NCI-H2227 treated with DMSO at 0.1 percent for 48 hours (cell line): Measurements from ENCODE around the gene LAMC1.

Experiments used
- DNase-seq: peaks from one replicate; lab custom pipeline; 2025; lab: John Stamatoyannopoulos, UW

Gene LAMC1

DNA sequence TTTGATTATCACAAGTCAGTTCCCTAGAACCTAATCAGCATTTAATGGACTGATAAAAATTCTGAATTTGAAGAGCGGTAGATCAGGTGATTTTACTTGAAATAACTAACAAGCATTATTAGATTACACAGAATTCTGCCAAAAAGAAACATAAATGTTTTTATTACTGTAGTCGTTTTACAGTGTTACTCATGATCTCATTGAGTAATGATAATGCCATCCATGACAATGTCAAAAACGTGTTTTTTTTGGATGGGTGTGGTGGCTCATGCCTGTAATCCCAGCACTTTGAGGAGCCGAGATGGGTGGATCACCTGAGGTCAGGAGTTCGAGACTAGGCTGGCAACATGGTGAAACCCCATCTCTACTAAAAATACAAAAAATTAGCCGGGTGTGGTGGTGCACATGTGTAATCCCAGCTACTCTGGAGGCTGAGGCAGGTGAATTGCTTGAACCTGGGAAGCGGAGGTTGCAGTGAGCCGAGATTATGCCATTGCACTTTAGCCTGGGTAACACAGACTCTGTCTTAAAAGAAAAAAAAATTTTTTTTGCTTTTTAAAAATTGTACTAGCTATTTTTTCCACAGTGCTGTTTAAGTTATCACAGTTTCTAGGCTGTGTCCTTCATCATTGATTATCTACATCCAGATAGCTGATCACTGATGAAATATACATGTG lies 56.6 kb downstream of the LAMC1 start:
- DNase-seq: no peak

- DNase-seq: no peak
These were observed 57.2 kb downstream of the LAMC1 start for GRCh38 chr1:183080406-183080805.

- DNase-seq: no peak
These were observed 58.3 kb downstream of the LAMC1 start for GRCh38 chr1:183081402-183082120.

DNA sequence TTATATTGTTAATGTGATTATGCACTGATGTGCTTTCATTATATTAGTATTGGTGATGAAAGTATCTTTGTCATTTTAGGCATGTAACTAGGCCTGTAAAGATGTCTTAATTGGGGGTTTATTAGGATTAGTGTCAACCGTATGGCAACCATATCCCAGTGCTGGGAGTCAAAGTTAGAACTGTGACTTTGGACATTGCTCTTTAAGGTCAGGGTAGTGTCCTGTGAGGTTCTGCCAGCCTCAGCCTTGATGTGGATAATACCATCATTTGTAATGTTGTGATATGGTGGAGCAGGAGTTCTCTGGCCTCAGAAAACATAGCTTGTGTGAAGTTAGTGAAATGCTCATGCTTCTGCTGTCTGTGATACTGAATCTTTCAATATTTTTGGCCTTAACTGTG lies 59.4 kb downstream of the LAMC1 start:
- DNase-seq: no peak

DNA sequence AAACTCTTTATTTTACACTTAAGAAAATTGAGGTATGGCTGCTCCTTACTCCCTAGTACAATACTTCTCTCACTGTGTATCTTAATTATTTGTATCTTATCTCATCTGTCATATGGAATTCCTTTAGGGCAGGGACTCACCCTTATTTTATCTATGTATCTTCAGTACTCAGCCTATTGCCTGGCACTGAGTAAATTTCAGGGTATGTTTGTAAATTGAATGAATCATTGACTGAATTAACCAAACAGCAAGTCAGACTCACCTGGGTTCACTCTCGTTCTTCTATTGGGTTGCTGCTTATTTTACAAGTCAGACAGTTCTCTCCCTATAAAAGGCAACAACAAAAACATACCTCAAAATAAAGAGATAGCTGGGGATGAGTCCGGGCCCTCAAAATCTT lies 63.8 kb downstream of the LAMC1 start:
- no peak for DNase-seq

DNA sequence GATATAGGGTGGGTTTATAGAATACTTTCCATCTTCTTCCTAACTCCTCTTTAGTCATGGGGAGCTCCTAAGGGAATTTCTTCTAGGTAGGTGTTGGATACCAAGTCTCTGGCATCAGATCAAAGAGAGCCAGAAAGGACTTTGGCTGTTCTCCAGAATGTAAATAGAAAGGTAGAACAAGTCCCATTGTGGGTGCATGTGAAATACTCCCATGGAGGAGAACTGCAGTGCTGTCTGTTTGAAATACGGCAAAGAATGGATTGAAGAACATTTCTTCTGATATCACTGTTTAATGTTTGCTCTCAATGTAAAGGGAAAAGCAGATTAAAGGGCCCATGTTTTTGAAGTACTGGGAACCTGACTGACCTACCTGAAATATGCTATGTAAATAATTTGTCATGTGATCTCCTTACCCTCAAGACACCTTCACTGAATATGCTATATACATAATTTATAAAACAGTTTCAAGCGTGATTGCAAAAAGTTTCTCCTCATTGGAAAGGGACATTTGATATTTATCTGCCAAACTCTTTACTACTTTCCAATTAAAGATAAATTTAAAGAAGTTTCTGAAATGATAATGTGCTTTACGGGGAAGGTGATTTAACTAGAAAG lies 65.9 kb downstream of the LAMC1 start:
- DNase-seq: no peak

DNA sequence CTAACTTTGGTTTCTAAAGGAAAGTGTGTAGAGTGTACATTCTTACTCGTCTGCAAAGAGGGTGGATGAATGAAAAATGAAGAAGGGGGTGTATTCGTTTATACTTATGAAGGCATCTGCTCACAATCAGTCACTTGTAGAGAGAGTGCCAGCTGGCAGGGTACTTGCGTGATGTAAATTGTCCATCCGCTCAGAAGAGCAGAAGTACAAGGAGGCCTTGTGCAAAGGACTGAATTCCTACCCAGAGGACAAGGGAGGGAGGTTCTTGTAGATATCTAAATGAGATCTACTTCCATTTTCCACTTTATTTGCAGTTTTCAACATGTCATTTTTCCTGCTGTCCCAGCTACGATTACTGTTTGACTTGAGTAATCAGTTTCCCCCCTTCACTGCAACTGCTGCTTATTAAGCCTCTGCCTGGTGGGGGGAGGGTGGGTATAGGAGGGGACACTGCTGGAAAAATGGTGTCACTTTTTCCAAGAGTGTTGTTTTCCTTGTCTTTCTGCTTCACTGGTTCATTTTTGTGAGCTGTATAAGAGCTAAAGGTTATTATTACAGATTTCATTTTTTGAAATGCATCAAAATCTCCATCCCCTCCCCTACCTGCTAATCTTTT lies 67.3 kb downstream of the LAMC1 start:
- DNase-seq: no peak

- DNase-seq: no peak
These were observed 68.0 kb downstream of the LAMC1 start for GRCh38 chr1:183091181-183091580.

- DNase-seq: no peak
These were observed 69.1 kb downstream of the LAMC1 start for GRCh38 chr1:183092350-183092749.

GRCh38 chr1:183093066-183093668 lies 69.9 kb downstream of the LAMC1 start:
- no peak for DNase-seq

GRCh38 chr1:183093786-183094298 lies 70.6 kb downstream of the LAMC1 start:
- no peak for DNase-seq

DNA sequence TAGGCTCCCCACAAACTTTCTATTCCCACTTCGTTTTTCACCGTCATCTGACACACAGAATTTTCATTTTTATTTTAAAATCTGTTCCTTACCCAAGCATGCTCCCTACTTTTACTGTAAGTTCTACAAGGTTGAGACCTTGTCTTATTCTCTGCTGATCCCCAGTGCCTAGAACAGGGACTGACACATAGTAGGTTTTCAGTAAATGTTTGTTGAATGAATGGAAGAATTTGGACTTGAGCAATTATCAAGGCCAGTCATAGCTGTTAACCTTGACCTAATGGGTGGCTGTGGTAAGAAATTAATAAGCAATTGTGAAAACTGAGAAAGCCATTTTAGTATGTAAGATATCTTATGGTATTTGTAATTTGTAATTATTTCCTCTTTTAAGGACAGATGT lies 71.1 kb downstream of the LAMC1 start:
- DNase-seq: no peak

GRCh38 chr1:183096351-183096750 lies 73.1 kb downstream of the LAMC1 start:
- no peak for DNase-seq

DNA sequence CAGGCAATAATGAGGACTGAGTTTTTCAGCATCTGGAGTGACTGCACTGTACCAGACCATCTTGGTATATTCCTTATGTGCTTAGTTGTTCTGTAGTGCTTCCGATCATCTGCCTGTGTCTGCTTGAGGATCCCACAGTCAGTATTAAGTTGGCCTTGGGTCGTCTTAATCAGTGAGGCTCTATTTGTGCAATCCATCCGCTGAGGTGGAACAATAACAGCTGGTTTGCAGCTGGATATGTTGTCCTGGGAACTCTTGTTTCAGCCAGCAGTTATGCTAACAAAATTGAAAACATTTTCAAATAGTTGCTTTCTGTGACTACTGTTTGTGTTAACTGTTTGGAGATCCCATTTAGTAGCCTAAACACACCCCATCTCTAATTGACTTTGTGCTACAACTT lies 73.7 kb downstream of the LAMC1 start:
- no peak for DNase-seq

DNA sequence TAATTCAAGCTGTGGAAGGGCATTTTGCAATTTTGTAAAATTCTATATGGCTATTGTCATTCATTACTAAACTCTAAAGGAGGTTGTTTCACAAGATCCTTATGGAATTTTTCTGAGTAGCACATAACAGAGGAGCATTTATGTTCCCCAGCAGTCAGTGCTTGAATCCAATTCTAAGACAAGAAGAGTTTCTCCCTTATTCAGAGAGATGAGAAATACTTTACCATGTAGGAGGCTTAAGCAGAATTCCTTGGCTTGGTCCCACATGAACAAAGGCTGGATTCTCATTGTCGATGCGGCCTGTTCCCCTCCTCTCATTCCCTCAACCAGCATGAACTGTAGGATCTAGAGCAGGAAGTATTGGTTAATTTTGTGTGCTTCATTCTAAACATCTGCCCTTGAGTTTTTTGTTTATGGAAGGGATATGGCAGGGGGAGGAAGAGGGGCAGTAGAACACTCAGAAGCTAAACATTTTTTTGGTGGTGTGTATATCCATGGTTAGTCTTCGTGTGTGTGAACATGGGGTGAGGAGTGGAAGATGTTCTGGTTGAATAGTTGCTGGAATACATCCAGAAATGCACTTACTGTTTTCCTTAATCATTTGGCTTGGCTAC lies 74.3 kb downstream of the LAMC1 start:
- no peak for DNase-seq

DNA sequence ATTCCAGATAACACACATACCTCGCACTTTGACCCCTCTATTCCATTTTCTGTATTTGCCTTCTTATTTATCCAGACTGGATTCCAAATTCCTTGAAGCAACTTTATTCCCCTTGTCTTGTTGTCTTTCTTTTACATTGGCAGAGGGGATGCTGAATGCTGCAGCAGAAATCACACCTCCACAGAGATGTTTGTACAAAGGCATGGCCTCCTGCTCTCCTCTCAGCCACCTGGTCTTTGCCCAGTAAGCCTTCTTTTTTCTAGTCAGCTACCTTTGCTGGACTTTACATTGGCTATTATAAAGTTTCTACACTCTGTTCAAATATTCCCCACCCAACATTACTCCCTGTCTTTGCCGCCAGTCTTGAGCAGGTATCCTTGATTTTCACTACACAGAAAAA lies 75.1 kb downstream of the LAMC1 start:
- DNase-seq: no peak

- DNase-seq: no peak
These were observed 77.2 kb downstream of the LAMC1 start for GRCh38 chr1:183100361-183100974.

DNA sequence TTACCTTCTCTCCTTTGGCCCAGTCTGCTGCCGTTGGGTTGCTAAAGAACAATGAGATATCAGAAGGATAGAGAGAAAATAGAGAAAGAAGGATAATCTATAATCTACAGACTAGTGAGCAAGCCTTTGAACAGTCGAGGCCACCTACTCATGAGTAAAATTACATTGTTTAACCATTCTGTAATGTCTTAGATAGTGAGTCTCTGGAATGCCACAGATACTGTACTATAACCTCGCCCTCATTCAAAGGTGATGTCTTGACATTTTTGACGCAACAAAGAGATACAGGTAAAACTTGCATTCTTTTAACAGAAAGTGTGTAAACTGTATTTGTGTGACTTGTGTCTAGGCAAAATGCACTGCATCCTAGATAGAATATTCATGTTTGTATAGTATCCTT lies 77.9 kb downstream of the LAMC1 start:
- no peak for DNase-seq

DNA sequence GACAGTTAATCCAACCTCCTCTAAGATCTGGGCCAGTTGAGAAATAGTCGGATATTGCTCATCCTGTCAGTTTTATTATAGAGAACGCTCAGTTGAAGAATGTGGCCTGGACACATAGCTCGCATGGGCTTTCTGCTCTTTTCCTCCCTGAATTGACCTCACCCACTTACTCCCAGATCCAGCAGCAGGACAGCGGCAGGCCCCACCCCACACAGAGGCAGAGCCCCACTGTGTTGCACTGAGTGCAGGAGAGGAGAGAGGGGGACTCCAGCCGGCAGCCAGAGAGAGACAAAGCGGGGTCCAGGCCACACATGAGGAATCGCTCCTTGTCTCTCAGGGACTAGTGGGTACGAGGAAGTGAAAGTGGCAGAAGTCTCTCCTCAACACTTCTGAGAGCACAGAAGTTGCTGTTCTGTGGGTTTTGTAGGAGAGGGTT lies 78.6 kb downstream of the LAMC1 start:
- DNase-seq: no peak

GRCh38 chr1:183103147-183103546 lies 79.9 kb downstream of the LAMC1 start:
- DNase-seq: no peak

- DNase-seq: no peak
These were observed 80.4 kb downstream of the LAMC1 start for GRCh38 chr1:183103577-183103976.
